Neural progenitor cell (in vitro differentiated cells): ENCODE measurements around the gene WDPCP. TPM values are rescaled to one million over a fixed set of nuclear protein-coding genes. Genes with fewer than 3 reads are reported as not detected.

Experiments
- DNase-seq: peaks from one replicate; pipeline ENCODE4 v3.0.0-alpha.2; 2016; ENCODE audit warnings: low spot score
- H2AFZ ChIP-seq: fragments of 200-600 bp; sonication (generic); replicated peaks from 2 replicates; pipeline ENCODE4 v1.6.1; 2016; ENCODE audit warnings: antibody characterized with exemption
- H3F3A ChIP-seq: fragments of 200-600 bp; sonication (generic); 2 replicates; pipeline ENCODE4 v1.6.1; 2016; ENCODE audit warnings: antibody characterized with exemption, low read depth
- H3K27ac ChIP-seq: fragments of 200-600 bp; sonication (generic); 2 replicates; pipeline ENCODE4 v1.5.1; 2016; ENCODE audit warnings: mild to moderate bottlenecking
- H3K27me3 ChIP-seq: fragments of 200-600 bp; sonication (generic); 2 replicates; pipeline ENCODE4 v1.6.1; 2016; ENCODE audit warnings: mild to moderate bottlenecking, moderate library complexity
- H3K36me3 ChIP-seq: fragments of 200-600 bp; sonication (generic); 2 replicates; pipeline ENCODE4 v1.5.1; 2016
- H3K4me1 ChIP-seq: fragments of 200-600 bp; sonication (generic); 2 replicates; pipeline ENCODE4 v1.6.1; 2016; ENCODE audit warnings: mixed run types
- H3K4me2 ChIP-seq: fragments of 200-600 bp; sonication (generic); 2 replicates; pipeline ENCODE4 v1.6.1; 2016
- H3K4me3 ChIP-seq: fragments of 200-600 bp; sonication (generic); 2 replicates; pipeline ENCODE4 v1.5.1; 2016
- H3K79me2 ChIP-seq: fragments of 200-600 bp; sonication (generic); 2 replicates; pipeline ENCODE4 v1.6.1; 2016; ENCODE audit warnings: low read depth
- H3K9ac ChIP-seq: fragments of 200-600 bp; sonication (generic); 2 replicates; pipeline ENCODE4 v1.6.1; 2016
- H3K9me3 ChIP-seq: fragments of 200-600 bp; sonication (generic); 2 replicates; pipeline ENCODE4 v1.5.1; 2016; ENCODE audit warnings: low read depth
- H4K20me1 ChIP-seq: fragments of 200-600 bp; sonication (generic); 2 replicates; pipeline ENCODE4 v1.6.1; 2016; ENCODE audit warnings: low read depth
- H3K27ac Mint-ChIP-seq: 3 replicates; pipeline ENCODE4 v1.8.0; 2021; ENCODE audit warnings: mixed read lengths
- H3K27me3 Mint-ChIP-seq: 2 replicates; pipeline ENCODE4 v1.8.0; 2022; ENCODE audit warnings: low read depth, mild to moderate bottlenecking, inconsistent platforms, moderate library complexity, mixed read lengths; ENCODE audit not compliant: insufficient read depth
- H3K36me3 Mint-ChIP-seq: 3 replicates; pipeline ENCODE4 v1.8.0; 2021; ENCODE audit warnings: mixed read lengths
- H3K4me1 Mint-ChIP-seq: 3 replicates; pipeline ENCODE4 v1.8.0; 2021; ENCODE audit warnings: mixed read lengths
- H3K4me3 Mint-ChIP-seq: 3 replicates; pipeline ENCODE4 v1.8.0; 2021; ENCODE audit warnings: mild to moderate bottlenecking, moderate library complexity, mixed read lengths
- H3K9me3 Mint-ChIP-seq: 3 replicates; pipeline ENCODE4 v1.8.0; 2020; ENCODE audit warnings: mixed read lengths
- EZH2 ChIP-seq: fragments of 200-600 bp; sonication (generic); IDR thresholded peaks from 2 replicates; pipeline ENCODE4 v1.6.1; 2017; ENCODE audit warnings: antibody characterized with exemption, mild to moderate bottlenecking, moderate library complexity
- EZH2phosphoT487 ChIP-seq: fragments of 200-600 bp; sonication (generic); IDR thresholded peaks from 2 replicates; pipeline ENCODE4 v1.6.1; 2017; ENCODE audit warnings: antibody characterized with exemption
- total RNA-seq: library from RNA; depleted of rRNA; stranded (reverse); fragments of >200 nt; gene quantifications from 2 replicates; pipeline ENCODE4 v1.2.3, GENCODE V29; 2015; ENCODE audit warnings: low replicate concordance
- TF ChIP-seq, protein P1 (sequence below): fragments of 200-600 bp; sonication (generic); IDR thresholded peaks from 2 replicates; pipeline ENCODE4 v1.5.1; 2017; ENCODE audit warnings: antibody characterized with exemption, mild to moderate bottlenecking

The WDPCP gene
- total RNA-seq, 1 donor from 2014 or later = 11.4 TPM

DNA sequence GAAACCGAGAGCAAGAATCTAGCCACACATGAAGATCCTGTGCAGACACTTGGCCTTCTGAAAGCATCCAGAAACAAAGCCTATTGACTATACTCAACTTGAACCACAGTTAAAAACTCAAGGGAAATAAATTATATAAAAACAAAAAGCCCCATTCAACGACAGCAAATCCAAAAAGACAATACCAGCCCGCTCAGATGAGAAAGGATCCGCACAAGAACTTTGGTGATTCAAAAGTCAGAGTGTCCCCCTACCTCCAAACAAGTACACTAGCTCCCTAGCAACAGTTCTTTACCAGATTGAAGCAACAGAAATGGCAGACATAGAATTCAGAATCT, 163.2 kb downstream of the WDPCP start:
- peaks cover 7% of the 10 kb centered on the region for H3K36me3 ChIP-seq
- no peak for DNase-seq
- no peak overlapping the region for H3K4me2 ChIP-seq
- H4K20me1 ChIP-seq = no peaks in the 10 kb centered on the region
- Mint-ChIP-seq H3K27me3 (no peaks in the 10 kb centered on the region), H3K27ac (no peak overlapping the region), H3K36me3 (peaks cover 10% of the 10 kb centered on the region), H3K4me1 (no peaks in the 10 kb centered on the region), H3K4me3 (no peak overlapping the region), H3K9me3 (peaks cover 27% of the 10 kb centered on the region)
- TF ChIP-seq EZH2phosphoT487 = no peak
- TF ChIP-seq, protein P1, sequence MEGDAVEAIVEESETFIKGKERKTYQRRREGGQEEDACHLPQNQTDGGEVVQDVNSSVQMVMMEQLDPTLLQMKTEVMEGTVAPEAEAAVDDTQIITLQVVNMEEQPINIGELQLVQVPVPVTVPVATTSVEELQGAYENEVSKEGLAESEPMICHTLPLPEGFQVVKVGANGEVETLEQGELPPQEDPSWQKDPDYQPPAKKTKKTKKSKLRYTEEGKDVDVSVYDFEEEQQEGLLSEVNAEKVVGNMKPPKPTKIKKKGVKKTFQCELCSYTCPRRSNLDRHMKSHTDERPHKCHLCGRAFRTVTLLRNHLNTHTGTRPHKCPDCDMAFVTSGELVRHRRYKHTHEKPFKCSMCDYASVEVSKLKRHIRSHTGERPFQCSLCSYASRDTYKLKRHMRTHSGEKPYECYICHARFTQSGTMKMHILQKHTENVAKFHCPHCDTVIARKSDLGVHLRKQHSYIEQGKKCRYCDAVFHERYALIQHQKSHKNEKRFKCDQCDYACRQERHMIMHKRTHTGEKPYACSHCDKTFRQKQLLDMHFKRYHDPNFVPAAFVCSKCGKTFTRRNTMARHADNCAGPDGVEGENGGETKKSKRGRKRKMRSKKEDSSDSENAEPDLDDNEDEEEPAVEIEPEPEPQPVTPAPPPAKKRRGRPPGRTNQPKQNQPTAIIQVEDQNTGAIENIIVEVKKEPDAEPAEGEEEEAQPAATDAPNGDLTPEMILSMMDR = no peak
- TF ChIP-seq EZH2 = no peak
- no peaks in the 10 kb centered on the region for H3K79me2 ChIP-seq
- H3K27me3 ChIP-seq = no peaks in the 10 kb centered on the region
- H3K9me3 ChIP-seq = no peaks in the 10 kb centered on the region
- H3K4me3 ChIP-seq = no peak overlapping the region
- H2AFZ ChIP-seq = no peak overlapping the region
- no peaks in the 10 kb centered on the region for H3F3A ChIP-seq
- no peaks in the 10 kb centered on the region for H3K4me1 ChIP-seq
- H3K9ac ChIP-seq = no peak overlapping the region
- H3K27ac ChIP-seq = no peak overlapping the region

DNA sequence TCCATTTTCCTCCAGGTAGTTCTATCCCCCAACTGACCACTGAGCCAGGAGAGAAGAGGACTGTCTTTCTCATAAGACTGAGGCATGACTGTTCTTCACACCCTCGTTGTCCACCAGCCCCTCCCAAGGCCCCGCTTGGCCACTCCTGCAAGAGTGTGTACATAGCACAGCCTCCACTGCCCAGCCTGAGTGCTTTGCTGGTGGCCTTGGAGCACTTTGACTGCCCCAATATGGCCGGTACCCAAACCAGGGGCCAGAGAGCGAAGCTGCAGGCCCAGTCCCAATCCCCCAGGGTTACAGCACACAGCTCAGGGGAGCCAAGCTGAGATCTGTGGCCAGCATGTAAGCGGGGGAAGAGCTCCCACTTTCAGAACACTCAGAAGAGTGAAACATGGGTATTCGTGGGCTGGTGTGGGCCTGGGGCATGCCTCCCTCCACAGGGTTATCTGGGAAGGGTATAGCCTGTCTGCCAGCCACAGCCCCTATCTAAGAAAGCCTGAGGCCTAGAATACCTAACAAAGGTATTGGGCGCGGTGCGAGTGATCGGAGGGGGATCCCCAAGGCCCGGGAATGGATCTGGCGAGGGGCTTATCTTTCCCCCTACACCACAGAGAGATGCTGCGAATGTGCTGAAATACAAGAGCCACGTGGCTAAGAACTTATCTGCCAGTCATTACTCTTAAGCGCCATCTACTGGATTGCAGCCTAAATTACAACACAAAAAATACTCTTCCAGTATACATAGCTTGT, 163.8 kb downstream of the WDPCP start:
- H3K27ac ChIP-seq = no peak overlapping the region
- no peak overlapping the region for H3K4me2 ChIP-seq
- H3K27me3 ChIP-seq = no peaks in the 10 kb centered on the region
- TF ChIP-seq, protein P1 = peak; percentile 63
- no peak for TF ChIP-seq EZH2
- no peaks in the 10 kb centered on the region for H3K27me3 Mint-ChIP-seq
- H3K36me3 Mint-ChIP-seq = peaks cover 10% of the 10 kb centered on the region
- H3K36me3 ChIP-seq = peaks cover 7% of the 10 kb centered on the region
- H3K9ac ChIP-seq = no peak overlapping the region
- H4K20me1 ChIP-seq = no peaks in the 10 kb centered on the region
- H3K4me3 Mint-ChIP-seq = no peak overlapping the region
- no peaks in the 10 kb centered on the region for H3K4me1 ChIP-seq
- H3K79me2 ChIP-seq = no peaks in the 10 kb centered on the region
- H3K27ac Mint-ChIP-seq = no peak overlapping the region
- no peaks in the 10 kb centered on the region for H3K9me3 ChIP-seq
- peaks cover 27% of the 10 kb centered on the region for H3K9me3 Mint-ChIP-seq
- H3K4me3 ChIP-seq = no peak overlapping the region
- peak; percentile 34 for DNase-seq
- no peaks in the 10 kb centered on the region for H3F3A ChIP-seq
- no peaks in the 10 kb centered on the region for H3K4me1 Mint-ChIP-seq
- no peak overlapping the region for H2AFZ ChIP-seq

DNA sequence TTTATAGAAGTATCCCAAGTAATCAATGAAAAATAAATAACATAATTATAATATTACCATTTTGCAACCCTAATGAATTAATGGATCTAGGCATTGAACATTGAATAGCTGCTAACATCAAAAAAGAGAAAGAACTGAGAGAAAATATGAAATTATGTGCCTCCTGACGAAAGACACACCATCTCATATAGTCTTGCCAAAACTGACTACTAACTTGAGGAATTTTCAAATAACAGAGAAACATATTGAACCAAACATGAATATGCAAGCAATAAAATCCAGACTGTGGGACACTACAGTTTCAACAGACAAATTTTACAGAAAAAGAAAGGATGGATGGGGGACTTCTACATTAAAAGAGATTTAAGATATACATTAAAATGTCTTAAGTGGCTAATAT, 165.7 kb downstream of the WDPCP start:
- Mint-ChIP-seq H3K27ac (no peak overlapping the region), H3K36me3 (peaks cover 10% of the 10 kb centered on the region), H3K4me3 (no peak overlapping the region), H3K9me3 (peaks cover 23% of the 10 kb centered on the region), H3K4me1 (no peaks in the 10 kb centered on the region), H3K27me3 (no peaks in the 10 kb centered on the region)
- no peak overlapping the region for H3K27ac ChIP-seq
- H3K9me3 ChIP-seq = no peaks in the 10 kb centered on the region
- H2AFZ ChIP-seq = no peak overlapping the region
- H3K79me2 ChIP-seq = no peaks in the 10 kb centered on the region
- peaks cover 7% of the 10 kb centered on the region for H3K36me3 ChIP-seq
- H3K4me3 ChIP-seq = no peak overlapping the region
- no peak for DNase-seq
- no peaks in the 10 kb centered on the region for H4K20me1 ChIP-seq
- H3K27me3 ChIP-seq = no peaks in the 10 kb centered on the region
- peaks cover 9% of the 10 kb centered on the region for H3K4me1 ChIP-seq
- no peak for TF ChIP-seq EZH2
- TF ChIP-seq, protein P1 = no peak
- TF ChIP-seq EZH2phosphoT487 = no peak
- no peak overlapping the region for H3K4me2 ChIP-seq
- H3K9ac ChIP-seq = no peak overlapping the region
- no peaks in the 10 kb centered on the region for H3F3A ChIP-seq
